ENCODE measurements around the gene SLFN11.
"Not testable (repeated sequence)": the region's sequence is repeated elsewhere in the genome, so short reads cannot be mapped to it uniquely, and the experiment has no call there.

The SLFN11 gene, protein sequence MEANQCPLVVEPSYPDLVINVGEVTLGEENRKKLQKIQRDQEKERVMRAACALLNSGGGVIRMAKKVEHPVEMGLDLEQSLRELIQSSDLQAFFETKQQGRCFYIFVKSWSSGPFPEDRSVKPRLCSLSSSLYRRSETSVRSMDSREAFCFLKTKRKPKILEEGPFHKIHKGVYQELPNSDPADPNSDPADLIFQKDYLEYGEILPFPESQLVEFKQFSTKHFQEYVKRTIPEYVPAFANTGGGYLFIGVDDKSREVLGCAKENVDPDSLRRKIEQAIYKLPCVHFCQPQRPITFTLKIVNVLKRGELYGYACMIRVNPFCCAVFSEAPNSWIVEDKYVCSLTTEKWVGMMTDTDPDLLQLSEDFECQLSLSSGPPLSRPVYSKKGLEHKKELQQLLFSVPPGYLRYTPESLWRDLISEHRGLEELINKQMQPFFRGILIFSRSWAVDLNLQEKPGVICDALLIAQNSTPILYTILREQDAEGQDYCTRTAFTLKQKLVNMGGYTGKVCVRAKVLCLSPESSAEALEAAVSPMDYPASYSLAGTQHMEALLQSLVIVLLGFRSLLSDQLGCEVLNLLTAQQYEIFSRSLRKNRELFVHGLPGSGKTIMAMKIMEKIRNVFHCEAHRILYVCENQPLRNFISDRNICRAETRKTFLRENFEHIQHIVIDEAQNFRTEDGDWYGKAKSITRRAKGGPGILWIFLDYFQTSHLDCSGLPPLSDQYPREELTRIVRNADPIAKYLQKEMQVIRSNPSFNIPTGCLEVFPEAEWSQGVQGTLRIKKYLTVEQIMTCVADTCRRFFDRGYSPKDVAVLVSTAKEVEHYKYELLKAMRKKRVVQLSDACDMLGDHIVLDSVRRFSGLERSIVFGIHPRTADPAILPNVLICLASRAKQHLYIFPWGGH

DNA sequence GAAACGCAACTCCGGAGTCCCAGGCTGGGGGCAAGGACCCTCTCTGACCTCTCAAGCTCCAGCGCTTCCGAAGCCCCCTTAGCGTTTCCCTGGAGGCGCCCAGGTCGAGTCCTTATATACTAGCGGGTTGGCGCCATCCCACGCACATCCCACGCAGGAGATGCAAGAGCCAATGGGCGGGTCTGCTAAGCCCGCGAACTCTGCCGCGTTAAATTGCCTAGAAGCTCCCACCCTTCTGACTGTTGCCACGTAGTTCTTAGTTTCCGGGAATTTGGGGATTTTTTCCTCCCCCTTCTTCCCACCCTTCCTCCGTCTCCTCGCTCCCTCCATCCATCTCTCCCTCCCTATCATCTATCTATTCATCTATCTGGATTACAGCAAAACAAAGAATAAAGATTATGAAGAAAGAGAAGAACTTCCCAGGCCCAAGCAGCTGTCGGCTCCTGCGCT lies at the start of gene SLFN11:
Gene SLFN11, minus strand, starts transcription at position 88 of the 450 bp plus-strand sequence. CDS start 9,814 bp downstream, outside the sequence.
- in situ Hi-C loops (cut with MboI; ENCODE audit: low sequenced_read_pairs) = loop anchor here (10.0 kb wide), 1 partner anchor 151 kb away; no protein-coding TSS in a partner anchor

GRCh38 chr17:35421069-35421468 lies 47.6 kb upstream of the SLFN11 start:
- in situ Hi-C loops (cut with MboI; ENCODE audit: low sequenced_read_pairs) = not testable (repeated sequence)

DNA sequence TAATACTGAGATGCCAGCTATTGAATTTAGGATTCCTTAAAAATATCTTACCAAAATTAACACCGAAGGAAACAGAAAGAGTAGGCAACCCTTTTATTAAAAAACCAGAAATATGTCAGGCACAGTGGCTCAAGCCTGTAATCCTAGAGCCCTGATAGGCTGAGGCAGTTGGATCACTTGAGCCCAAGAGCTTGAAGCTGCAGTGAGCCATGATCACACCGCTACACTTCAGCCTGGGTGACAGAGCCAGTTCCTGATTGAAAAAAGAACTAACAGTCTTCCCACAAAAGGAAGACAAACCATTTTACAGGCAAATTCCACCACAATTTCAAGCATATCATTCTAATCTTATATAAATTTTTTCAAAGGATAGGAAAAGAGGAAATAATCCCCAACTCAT lies 43.2 kb upstream of the SLFN11 start:
- in situ Hi-C loops (cut with MboI; ENCODE audit: low sequenced_read_pairs) = no loop called here

DNA sequence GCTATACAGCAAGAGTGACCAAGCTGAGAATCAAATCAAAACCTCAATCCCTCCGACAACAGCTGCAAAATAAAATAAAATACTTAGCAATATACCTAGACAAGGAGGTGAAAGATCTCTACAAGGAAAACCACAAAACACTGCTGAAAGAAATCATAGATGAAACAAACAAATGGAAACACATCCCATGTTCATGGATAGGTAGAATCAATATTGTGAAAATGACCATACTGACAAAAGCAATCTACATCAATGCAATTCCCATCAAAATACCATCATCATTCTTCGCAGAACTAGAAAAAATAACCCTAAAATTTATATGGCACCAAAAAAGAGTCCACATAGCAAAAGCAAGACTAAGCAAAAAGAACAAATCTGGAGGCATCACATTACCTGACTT lies 41.3 kb upstream of the SLFN11 start:
- in situ Hi-C loops (cut with MboI; ENCODE audit: low sequenced_read_pairs) = not testable (repeated sequence)

DNA sequence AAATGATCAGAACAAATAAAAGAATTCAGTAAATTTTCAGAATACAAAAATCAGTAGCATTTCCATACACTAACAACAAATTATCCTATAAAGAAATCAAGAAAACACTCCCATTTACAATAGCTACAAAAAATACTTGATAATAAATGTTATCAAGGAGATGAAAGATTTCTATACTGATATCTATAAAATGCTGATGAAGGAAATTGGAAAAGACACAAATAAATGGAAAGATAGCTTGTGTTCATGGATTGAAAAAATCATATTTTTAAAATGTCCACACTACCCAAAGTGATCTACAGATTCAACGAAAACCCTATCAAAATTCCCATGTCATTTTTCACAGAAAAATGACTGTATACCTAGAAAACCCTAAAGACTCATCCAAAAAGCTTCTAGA lies 40.8 kb upstream of the SLFN11 start:
- in situ Hi-C loops (cut with MboI; ENCODE audit: low sequenced_read_pairs) = no loop called here

- in situ Hi-C loops (cut with MboI; ENCODE audit: low sequenced_read_pairs) = no loop called here
Measured at GRCh38 chr17:35407531-35407930, 34.1 kb upstream of the SLFN11 start.

DNA sequence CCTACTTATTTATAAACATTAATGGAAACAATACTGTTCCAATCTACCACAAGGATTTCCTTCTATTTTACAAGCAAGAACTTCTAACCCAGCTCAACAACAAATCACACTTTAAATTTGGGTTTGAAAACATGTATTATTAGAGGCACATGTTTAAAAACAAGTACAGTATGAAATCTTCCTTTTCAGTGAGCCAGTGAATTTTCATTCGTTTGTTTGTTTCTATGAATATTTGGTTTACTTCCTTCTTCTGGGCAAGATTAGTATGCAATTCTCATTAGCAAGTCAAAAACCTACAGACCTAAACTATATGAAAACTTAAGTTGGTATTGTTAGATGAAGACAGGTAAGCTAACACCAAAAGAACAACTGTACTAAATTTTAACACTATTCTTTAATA lies 33.1 kb upstream of the SLFN11 start:
- in situ Hi-C loops (cut with MboI; ENCODE audit: low sequenced_read_pairs) = no loop called here

GRCh38 chr17:35404360-35404759 lies 30.9 kb upstream of the SLFN11 start:
- in situ Hi-C loops (cut with MboI; ENCODE audit: low sequenced_read_pairs) = no loop called here

GRCh38 chr17:35393783-35394182 lies 20.4 kb upstream of the SLFN11 start:
- in situ Hi-C loops (cut with MboI; ENCODE audit: low sequenced_read_pairs) = not testable (repeated sequence)

- in situ Hi-C loops (cut with MboI; ENCODE audit: low sequenced_read_pairs) = no loop called here
Measured at GRCh38 chr17:35390663-35391062, 17.2 kb upstream of the SLFN11 start.

DNA sequence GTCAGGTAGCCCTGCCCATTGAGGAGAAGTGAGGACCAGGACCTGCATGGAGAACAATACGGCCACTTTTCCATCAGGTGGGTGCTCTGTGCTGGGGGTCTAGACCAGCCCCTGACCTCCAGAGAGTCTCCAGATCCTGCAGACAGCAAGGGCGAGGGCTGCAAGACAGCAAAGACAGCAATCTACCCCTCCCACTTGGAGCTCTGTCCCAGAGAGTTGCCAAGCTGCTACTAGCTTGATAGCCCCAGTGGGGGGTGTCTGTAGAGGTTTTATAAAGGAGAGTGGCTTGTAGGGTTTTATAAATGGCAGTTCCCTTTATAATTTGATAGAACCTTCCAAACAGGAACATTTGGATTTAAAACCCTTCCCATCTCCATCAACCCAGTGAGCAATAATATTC lies 16.7 kb upstream of the SLFN11 start:
- in situ Hi-C loops (cut with MboI; ENCODE audit: low sequenced_read_pairs) = no loop called here

DNA sequence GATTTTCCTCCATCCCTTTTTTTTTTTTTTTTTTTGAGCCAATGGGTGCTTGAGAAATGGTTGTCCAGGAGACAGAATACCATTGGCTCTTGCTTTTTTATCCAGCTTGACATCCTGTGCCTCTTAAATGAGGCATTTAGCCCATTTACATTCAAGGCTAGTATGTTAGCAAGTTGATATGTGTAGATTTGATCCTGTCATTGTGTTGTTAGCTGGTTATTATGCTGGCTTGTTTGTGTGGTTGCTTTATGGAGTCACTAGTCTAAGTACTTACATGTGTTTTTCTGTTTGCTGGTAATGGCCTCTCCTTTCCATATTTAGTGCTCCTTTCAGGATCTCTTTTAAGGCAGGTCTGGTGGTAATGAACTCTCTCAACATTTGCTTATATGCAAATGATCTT lies 14.1 kb upstream of the SLFN11 start:
- in situ Hi-C loops (cut with MboI; ENCODE audit: low sequenced_read_pairs) = no loop called here

DNA sequence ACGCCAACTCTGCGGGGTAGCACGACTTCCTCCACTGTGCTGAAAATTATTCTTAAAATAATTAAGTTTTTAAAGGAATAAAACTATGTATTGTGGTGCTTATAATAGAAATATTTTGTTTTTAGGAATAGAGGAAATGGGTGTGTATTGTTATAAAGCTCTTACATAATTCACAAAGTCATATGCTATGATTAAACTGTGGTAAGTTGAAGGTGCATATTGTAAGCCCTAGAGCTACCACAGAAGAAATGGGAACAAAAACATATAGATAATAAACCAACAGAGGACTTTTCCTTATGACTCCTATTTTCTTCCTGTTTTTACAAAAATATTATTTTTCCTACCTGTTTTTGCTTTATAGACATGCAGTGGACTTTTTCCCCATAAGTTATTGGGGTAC lies 4.3 kb upstream of the SLFN11 start:
- in situ Hi-C loops (cut with MboI; ENCODE audit: low sequenced_read_pairs) = loop anchor here (10.0 kb wide), 1 partner anchor 147 kb away; no protein-coding TSS in a partner anchor

DNA sequence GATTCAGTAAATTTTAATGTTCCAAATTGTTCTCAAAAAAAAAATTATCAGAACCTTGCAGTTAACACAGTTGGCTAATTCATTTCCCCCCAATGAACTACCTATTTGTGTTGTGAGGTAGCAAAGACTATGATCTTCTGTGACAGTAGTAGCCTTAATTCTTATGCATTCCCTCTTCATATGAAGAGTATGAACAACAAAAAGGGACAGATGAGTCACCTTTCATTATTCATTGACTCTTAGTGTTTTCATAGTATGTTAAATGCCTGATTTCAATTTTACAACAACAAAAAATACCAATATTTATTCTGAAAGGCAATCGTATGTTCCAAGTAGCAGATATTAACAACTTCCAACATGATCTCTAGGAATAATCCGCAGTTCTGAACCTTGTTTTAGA lies 3.6 kb upstream of the SLFN11 start:
- in situ Hi-C loops (cut with MboI; ENCODE audit: low sequenced_read_pairs) = loop anchor here (10.0 kb wide), 1 partner anchor 148 kb away; no protein-coding TSS in a partner anchor

- in situ Hi-C loops (cut with MboI; ENCODE audit: low sequenced_read_pairs) = loop anchor here (10.0 kb wide), 1 partner anchor 149 kb away; no protein-coding TSS in a partner anchor
Measured at GRCh38 chr17:35376245-35376644, 2.8 kb upstream of the SLFN11 start.

GRCh38 chr17:35374766-35375344 lies 1.4 kb upstream of the SLFN11 start:
- in situ Hi-C loops (cut with MboI; ENCODE audit: low sequenced_read_pairs) = loop anchor here (10.0 kb wide), 1 partner anchor 150 kb away; no protein-coding TSS in a partner anchor

- in situ Hi-C loops (cut with MboI; ENCODE audit: low sequenced_read_pairs) = loop anchor here (10.0 kb wide), 1 partner anchor 151 kb away; no protein-coding TSS in a partner anchor
Measured at GRCh38 chr17:35373984-35374765, 754 bp upstream of the SLFN11 start.

GRCh38 chr17:35372846-35373533 lies 431 bp downstream of the SLFN11 start:
- in situ Hi-C loops (cut with MboI; ENCODE audit: low sequenced_read_pairs) = loop anchor here (10.0 kb wide), 1 partner anchor 152 kb away; no protein-coding TSS in a partner anchor

DNA sequence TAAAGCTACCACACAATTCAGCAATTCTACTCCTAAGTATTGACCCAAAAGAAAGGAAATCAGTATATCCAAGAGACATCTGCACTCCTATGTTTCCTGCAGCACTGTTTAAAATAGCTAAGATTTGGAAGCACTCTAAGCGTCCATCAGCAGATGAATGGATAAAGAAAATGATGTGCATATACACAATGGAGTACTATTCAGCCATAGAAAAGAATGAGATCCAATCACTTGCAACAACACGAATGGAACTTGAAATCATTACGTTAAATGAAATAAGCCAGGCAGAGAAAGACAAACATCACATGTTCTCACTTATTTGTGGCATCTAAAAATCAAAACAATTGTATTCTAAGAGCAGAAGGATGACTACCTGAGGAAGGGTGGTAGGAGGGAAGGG lies 1.5 kb downstream of the SLFN11 start:
- in situ Hi-C loops (cut with MboI; ENCODE audit: low sequenced_read_pairs) = loop anchor here (10.0 kb wide), 1 partner anchor 153 kb away; no protein-coding TSS in a partner anchor

Measured in HL-60/S4 (cell line).